Activated naive CD8-positive, alpha-beta T cell treated with anti-CD3 and anti-CD28 coated beads for 36 hours (primary cell): ENCODE results near the gene ARHGAP25. TPM values are rescaled to one million over a fixed set of nuclear protein-coding genes. Genes with fewer than 3 reads are reported as not detected.
A peak's percentile ranks its signal among the peaks of the same experiment; 100 is the strongest.

Experiments
- DNase-seq: peaks from one replicate; pipeline ENCODE4 v3.0.0; 2021
- H3K27ac Mint-ChIP-seq: one replicate; pipeline ENCODE4 v1.8.0; 2022; ENCODE audit warnings: mild to moderate bottlenecking, moderate library complexity, mixed read lengths
- H3K27me3 Mint-ChIP-seq: one replicate; pipeline ENCODE4 v1.8.0; 2022; ENCODE audit warnings: mild to moderate bottlenecking, mixed read lengths
- H3K36me3 Mint-ChIP-seq: one replicate; pipeline ENCODE4 v1.8.0; 2021; ENCODE audit warnings: mild to moderate bottlenecking, mixed read lengths
- H3K4me1 Mint-ChIP-seq: one replicate; pipeline ENCODE4 v1.8.0; 2021; ENCODE audit warnings: mixed read lengths
- H3K4me3 Mint-ChIP-seq: one replicate; pipeline ENCODE4 v1.8.0; 2022; ENCODE audit warnings: mild to moderate bottlenecking, moderate library complexity, mixed read lengths
- H3K9me3 Mint-ChIP-seq: one replicate; pipeline ENCODE4 v1.8.0; 2022; ENCODE audit warnings: mixed read lengths
- total RNA-seq, 2 experiments: library from RNA; stranded (reverse); gene quantifications; one replicate each; pipeline ENCODE4 v1.2.3, GENCODE V29; 2021

ARHGAP25 gene
- total RNA-seq, 2 experiments from 2014 or later, result 47.4 to 51.0 TPM

DNA sequence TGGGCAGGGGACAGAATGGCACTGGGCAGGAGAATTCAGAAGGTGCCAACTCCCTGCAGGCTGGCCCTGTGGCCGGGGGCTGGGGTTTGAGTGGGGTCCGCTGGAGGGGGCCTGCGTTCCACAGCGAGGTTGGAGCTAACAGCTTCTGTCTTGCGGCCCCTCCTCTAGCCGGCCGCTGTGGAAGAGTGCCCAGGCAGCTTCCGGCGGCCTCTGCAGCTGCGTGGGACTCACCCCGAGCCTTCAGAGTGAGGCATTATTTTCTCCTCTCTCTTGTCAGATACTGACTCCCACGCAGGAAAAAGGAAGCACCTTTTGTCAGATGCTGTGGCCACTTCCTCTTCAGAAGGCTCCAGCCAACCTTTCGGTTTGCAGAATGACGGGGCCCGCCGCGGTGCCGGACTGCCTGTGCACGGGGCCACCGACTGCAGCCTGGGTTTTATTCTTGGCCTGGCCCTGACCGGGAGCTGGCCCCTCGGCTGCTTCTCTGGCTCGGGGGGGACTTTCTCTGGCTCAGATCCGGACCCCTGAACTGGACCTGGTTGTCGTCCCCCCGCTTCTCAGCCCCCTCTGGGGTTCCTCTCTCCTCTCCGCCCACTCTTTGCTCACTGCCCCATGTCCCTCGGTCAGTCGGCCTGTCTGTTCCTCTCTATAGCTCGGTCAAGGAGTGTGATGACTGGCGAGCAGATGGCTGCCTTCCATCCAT, 40.1 kb downstream of the ARHGAP25 start:
- H3K4me1 Mint-ChIP-seq, result peaks cover 85% of the 10 kb centered on the region
- H3K9me3 Mint-ChIP-seq, result no peaks in the 10 kb centered on the region
- DNase-seq, result peak; percentile 77
- H3K36me3 Mint-ChIP-seq, result peaks cover 43% of the 10 kb centered on the region
- H3K4me3 Mint-ChIP-seq, result peak overlapping the region; percentile 86
- H3K27me3 Mint-ChIP-seq, result no peaks in the 10 kb centered on the region
- H3K27ac Mint-ChIP-seq, result peak overlapping the region; percentile 90

DNA sequence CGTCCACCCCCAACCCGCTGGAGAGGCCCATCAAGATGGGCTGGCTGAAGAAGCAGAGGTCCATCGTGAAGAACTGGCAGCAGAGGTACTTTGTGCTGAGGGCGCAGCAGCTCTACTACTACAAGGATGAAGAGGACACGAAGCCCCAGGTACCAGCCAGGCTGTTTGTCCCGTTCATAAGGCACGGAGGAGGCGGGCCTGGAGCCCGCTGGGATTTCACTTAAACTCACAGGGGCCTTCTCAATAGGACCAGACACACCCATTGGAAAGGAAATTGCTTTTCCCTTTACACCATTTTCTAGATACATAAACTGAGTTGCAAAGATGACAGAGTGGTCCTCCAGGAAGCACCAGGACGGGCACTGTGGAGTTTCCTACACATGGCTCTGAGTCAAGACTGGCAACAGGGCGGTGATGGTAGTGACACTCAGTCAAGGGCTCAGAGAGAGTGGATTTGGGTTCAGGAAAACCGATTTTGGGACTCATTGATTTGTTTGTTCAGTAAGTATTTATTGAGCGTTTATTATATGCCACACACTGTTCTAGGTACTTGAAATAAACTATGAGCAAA, 40.7 kb downstream of the ARHGAP25 start:
- no peaks in the 10 kb centered on the region for H3K27me3 Mint-ChIP-seq
- H3K36me3 Mint-ChIP-seq, result peaks cover 45% of the 10 kb centered on the region
- peaks cover 81% of the 10 kb centered on the region for H3K4me1 Mint-ChIP-seq

DNA sequence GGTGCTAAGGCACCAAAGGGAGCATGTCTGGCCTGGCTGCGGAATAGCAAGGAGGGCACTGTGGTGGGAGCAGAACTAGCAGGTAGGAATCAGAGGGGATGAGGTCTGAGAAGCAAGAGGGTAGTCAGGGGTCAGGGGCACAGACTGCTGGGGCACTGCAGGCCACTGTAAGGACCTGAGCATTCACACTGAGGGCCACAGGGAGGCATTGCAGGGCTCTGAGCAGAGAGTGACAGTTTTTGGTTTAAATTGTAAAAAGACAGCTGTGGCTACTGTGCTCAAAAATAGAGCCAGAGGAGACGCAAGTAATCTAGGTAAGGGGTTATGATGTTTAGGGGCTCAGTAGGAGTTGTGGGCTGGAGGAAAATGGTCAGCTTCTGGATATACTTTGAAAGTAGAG, 41.5 kb downstream of the ARHGAP25 start:
- H3K36me3 Mint-ChIP-seq, result peaks cover 51% of the 10 kb centered on the region
- H3K27me3 Mint-ChIP-seq, result no peaks in the 10 kb centered on the region
- H3K27ac Mint-ChIP-seq, result peak overlapping the region; percentile 90
- H3K4me3 Mint-ChIP-seq, result peak overlapping the region; percentile 86
- peaks cover 82% of the 10 kb centered on the region for H3K4me1 Mint-ChIP-seq
- no peak for DNase-seq
- H3K9me3 Mint-ChIP-seq, result no peaks in the 10 kb centered on the region

More for the DNA sequence above, 40.7 kb downstream of the ARHGAP25 start:
- peak overlapping the region; percentile 90 for H3K27ac Mint-ChIP-seq
- peak overlapping the region; percentile 86 for H3K4me3 Mint-ChIP-seq
- no peak for DNase-seq
- H3K9me3 Mint-ChIP-seq, result no peaks in the 10 kb centered on the region

DNA sequence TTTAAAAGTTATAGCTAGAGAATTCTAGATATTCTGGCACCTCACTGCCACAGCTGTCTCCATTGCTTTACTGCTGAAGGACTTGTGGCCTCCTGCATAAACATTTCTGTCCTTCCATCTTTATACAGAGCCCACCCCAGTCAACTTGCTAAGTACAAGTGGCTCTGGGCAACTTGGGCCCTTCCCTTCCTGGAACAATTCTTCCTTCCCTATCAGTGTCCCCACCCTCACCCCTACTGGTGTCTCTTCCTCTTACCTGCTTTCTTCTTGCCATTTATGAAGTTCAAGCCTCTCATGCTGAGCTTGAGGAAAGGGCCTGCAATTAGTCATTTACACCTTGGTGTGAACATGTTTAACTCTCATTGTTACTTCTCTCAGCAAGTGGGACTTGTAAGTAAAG, 45.0 kb downstream of the ARHGAP25 start:
- no peaks in the 10 kb centered on the region for H3K9me3 Mint-ChIP-seq
- no peak for DNase-seq
- peaks cover 57% of the 10 kb centered on the region for H3K36me3 Mint-ChIP-seq
- H3K27me3 Mint-ChIP-seq, result no peaks in the 10 kb centered on the region
- peak overlapping the region; percentile 70 for H3K27ac Mint-ChIP-seq
- peak overlapping the region; percentile 38 for H3K4me3 Mint-ChIP-seq
- peaks cover 66% of the 10 kb centered on the region for H3K4me1 Mint-ChIP-seq

DNA sequence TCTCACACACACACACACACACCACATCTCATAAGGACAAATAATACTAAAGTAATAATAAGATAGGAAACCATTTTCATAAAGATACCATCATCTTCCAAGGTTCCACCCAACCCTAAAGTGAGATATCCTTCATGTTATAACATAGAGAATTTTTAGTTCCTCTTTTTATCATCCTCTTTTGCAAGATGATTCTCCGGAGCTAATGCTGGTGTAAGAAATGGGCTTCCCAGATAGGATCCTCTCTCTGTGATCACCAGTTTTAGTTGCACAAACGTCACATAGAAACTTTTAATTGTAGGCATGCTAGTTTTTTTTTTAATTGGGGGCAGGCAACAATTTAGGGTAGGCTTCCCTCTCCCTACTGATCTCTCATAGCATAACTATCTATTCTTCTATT, 49.6 kb downstream of the ARHGAP25 start:
- peak overlapping the region; percentile 5 for H3K27ac Mint-ChIP-seq
- peaks cover 38% of the 10 kb centered on the region for H3K4me1 Mint-ChIP-seq
- peaks cover 29% of the 10 kb centered on the region for H3K36me3 Mint-ChIP-seq
- H3K27me3 Mint-ChIP-seq, result no peaks in the 10 kb centered on the region
- no peak overlapping the region for H3K4me3 Mint-ChIP-seq
- DNase-seq, result no peak
- H3K9me3 Mint-ChIP-seq, result no peaks in the 10 kb centered on the region

DNA sequence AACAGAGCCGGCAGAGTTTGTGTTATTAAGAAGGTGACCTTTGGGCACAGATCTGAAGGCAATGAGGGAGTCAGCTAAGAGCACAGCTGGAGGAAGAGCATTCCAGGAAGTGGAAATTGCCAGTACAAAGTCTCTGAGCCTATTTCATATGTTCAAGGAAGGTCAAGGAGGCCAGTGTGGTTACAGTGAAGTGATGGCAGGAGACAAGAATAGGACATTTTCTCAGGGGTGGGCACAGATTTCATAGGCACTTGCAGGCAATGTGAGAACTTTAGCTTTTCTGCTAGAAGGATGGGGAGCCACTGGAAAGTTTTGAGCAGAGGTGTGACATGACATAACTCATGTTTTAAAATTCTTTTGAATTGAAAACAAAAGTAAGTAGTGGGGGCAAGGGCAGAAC, 50.3 kb downstream of the ARHGAP25 start:
- no peaks in the 10 kb centered on the region for H3K27me3 Mint-ChIP-seq
- H3K9me3 Mint-ChIP-seq, result no peaks in the 10 kb centered on the region
- H3K4me1 Mint-ChIP-seq, result peaks cover 39% of the 10 kb centered on the region
- H3K4me3 Mint-ChIP-seq, result no peak overlapping the region
- H3K27ac Mint-ChIP-seq, result no peak overlapping the region
- no peak for DNase-seq
- peaks cover 30% of the 10 kb centered on the region for H3K36me3 Mint-ChIP-seq

DNA sequence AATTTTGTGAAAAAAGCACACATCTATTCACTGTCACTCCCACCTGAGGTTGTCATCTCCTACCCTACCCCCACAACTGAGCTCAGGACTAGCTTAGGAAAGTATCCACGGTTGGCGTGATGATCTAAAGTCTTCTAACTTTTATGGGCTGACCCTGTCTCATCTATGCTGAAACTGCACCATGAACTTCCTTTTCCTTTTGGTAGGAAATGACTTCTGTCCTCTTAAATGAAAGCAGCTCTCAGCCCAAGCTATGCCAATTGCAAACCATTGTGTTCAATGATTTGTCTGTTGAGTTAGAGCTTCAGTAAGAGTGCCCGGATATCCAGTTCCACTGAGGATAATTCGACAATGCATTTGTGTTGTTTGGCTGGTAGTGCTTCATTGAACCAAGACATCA, 52.7 kb downstream of the ARHGAP25 start:
- no peak for DNase-seq
- Mint-ChIP-seq H3K9me3 (no peaks in the 10 kb centered on the region), H3K4me3 (no peak overlapping the region), H3K36me3 (peaks cover 29% of the 10 kb centered on the region), H3K27ac (peak overlapping the region; percentile 38), H3K27me3 (no peaks in the 10 kb centered on the region), H3K4me1 (peaks cover 36% of the 10 kb centered on the region)

DNA sequence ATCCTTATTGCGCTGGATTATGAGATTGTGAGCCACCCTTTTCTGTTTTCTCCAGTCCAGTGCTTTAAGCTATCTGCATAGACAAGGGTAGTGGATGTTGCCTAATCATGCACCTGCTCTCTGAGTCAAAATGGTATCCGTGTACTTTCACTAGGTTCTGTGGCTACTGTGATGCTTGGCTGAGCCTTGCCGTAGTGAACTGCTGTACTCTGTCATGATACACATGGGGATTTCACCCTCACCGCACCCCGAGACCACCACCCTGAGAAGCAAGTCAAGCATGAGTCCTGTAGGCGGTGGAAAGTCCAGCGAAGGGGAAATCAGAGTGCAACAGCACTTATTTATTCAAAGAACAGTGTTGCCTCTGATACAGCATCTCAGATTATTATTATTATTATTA, 55.0 kb downstream of the ARHGAP25 start:
- H3K27me3 Mint-ChIP-seq, result no peaks in the 10 kb centered on the region
- no peaks in the 10 kb centered on the region for H3K9me3 Mint-ChIP-seq
- no peak overlapping the region for H3K4me3 Mint-ChIP-seq
- H3K4me1 Mint-ChIP-seq, result peaks cover 46% of the 10 kb centered on the region
- peak; percentile 38 for DNase-seq
- peak overlapping the region; percentile 53 for H3K27ac Mint-ChIP-seq
- H3K36me3 Mint-ChIP-seq, result peaks cover 49% of the 10 kb centered on the region

DNA sequence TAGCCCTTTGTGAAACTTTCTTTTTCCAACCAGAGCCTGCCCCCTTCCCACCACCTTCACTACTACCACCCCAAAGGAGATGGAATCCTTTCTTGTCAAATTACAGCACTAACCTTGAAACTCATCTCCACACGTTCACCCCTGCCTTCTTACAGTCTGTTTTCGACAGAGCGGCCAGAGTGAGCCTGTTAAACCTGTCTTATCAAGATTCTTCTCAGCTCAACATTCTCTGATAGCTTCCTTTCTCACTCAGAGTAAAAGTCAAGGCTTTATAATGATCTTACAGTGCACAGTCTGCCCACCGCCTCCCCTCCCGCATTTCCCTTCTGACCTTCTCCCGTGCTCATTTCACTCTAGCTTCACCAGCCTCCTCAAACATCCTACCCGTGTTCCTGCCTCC, 56.0 kb downstream of the ARHGAP25 start:
- no peaks in the 10 kb centered on the region for H3K9me3 Mint-ChIP-seq
- H3K27ac Mint-ChIP-seq, result peak overlapping the region; percentile 73
- no peaks in the 10 kb centered on the region for H3K27me3 Mint-ChIP-seq
- H3K36me3 Mint-ChIP-seq, result peaks cover 56% of the 10 kb centered on the region
- H3K4me1 Mint-ChIP-seq, result peaks cover 55% of the 10 kb centered on the region
- no peak for DNase-seq
- H3K4me3 Mint-ChIP-seq, result no peak overlapping the region

DNA sequence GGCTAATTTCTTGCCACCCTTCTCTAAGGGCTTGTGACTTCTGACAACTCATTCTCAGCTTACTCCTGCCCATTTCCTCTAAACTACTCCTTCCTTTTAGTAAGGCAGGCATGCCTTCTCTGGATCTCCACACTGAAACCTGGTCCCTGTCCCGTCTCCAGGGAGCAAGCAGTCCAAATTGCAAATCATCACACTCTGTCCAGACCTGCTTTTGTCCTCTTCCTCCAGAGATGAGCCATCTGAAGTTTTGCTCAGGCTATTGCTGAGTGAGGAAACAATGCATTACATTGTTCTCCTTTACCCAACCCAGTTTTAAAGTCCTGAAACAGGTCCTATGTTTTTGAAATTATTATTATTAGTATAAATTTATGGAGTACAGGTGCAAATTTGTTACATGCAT, 57.3 kb downstream of the ARHGAP25 start:
- H3K27ac Mint-ChIP-seq, result peak overlapping the region; percentile 70
- H3K4me1 Mint-ChIP-seq, result peaks cover 67% of the 10 kb centered on the region
- no peak for DNase-seq
- H3K27me3 Mint-ChIP-seq, result no peaks in the 10 kb centered on the region
- no peak overlapping the region for H3K4me3 Mint-ChIP-seq
- H3K36me3 Mint-ChIP-seq, result peaks cover 68% of the 10 kb centered on the region
- H3K9me3 Mint-ChIP-seq, result no peaks in the 10 kb centered on the region

DNA sequence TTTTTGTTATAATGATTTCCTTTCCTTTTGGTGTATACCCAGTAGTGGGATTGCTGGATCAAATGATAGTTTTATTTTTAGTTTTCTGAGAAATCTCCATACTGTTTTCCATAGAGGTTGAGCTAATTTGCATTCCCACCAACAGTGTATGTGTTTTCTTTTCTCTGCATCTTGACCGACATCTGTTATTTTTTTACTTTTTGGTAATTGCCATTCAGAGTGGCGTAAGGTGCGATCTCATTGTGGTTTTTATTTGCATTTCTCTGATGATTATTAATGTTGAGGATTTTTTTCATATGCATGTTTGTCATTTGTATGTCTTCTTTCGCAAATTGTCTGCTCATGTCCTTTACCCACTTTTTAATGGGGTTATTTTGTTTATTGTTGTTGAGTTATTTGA, 58.1 kb downstream of the ARHGAP25 start:
- no peaks in the 10 kb centered on the region for H3K27me3 Mint-ChIP-seq
- H3K27ac Mint-ChIP-seq, result peak overlapping the region; percentile 43
- DNase-seq, result no peak
- peaks cover 64% of the 10 kb centered on the region for H3K4me1 Mint-ChIP-seq
- no peak overlapping the region for H3K4me3 Mint-ChIP-seq
- H3K9me3 Mint-ChIP-seq, result no peaks in the 10 kb centered on the region
- peaks cover 72% of the 10 kb centered on the region for H3K36me3 Mint-ChIP-seq

DNA sequence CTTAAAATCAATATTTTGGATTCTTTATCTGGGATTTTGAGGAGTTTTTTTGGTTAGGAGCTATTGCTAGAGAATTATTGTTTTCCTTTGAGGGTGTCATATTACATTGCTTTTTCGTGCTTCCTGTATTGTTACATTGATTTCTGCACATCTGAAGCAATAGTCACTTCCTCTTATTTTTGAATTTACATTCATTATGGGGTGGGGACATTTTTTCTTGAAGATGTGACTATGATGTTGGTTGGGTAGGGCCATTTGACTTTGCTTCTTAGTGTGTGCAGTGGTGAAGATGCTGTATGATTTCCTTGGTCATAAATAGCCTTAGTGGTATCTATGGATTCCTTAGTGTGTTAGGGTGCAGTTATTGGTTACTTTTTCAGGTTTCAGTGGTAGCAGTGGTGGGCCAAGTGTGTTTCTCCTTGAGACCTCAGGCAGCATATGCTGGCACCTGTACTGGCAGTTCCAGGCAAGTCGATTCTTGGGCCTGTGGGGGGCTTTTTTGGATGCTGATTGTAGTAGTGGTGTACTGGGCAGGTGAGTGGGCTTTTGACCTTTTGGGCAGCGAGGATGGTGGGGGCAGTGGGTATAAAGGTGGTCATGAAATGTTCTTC, 61.8 kb downstream of the ARHGAP25 start:
- H3K9me3 Mint-ChIP-seq, result no peaks in the 10 kb centered on the region
- H3K27ac Mint-ChIP-seq, result peak overlapping the region; percentile 77
- peaks cover 75% of the 10 kb centered on the region for H3K36me3 Mint-ChIP-seq
- H3K4me3 Mint-ChIP-seq, result peak overlapping the region; percentile 1
- no peaks in the 10 kb centered on the region for H3K27me3 Mint-ChIP-seq
- no peak for DNase-seq
- H3K4me1 Mint-ChIP-seq, result peaks cover 53% of the 10 kb centered on the region

DNA sequence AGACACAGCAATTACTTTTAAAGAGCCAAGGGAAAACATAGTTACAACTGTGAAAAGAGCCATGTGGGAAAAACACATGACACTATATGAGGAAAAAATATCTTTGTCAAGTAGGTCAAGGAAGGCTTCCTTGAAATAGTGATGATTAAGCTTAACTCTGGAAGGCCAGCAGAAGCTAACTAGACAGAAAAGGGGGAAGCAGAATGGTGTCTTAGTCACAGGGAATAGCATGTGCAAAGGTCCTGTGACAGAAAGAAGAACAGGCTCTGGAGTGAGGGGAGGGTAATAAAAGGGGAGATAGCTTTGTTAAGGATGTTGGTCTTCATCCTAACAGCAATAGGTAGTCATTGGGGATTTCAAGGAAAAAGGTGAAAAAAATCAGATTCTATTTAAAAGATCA, 64.0 kb downstream of the ARHGAP25 start:
- Mint-ChIP-seq H3K27ac (no peak overlapping the region), H3K36me3 (peaks cover 60% of the 10 kb centered on the region), H3K9me3 (no peaks in the 10 kb centered on the region), H3K4me3 (no peak overlapping the region), H3K27me3 (no peaks in the 10 kb centered on the region), H3K4me1 (peaks cover 41% of the 10 kb centered on the region)
- DNase-seq, result no peak

DNA sequence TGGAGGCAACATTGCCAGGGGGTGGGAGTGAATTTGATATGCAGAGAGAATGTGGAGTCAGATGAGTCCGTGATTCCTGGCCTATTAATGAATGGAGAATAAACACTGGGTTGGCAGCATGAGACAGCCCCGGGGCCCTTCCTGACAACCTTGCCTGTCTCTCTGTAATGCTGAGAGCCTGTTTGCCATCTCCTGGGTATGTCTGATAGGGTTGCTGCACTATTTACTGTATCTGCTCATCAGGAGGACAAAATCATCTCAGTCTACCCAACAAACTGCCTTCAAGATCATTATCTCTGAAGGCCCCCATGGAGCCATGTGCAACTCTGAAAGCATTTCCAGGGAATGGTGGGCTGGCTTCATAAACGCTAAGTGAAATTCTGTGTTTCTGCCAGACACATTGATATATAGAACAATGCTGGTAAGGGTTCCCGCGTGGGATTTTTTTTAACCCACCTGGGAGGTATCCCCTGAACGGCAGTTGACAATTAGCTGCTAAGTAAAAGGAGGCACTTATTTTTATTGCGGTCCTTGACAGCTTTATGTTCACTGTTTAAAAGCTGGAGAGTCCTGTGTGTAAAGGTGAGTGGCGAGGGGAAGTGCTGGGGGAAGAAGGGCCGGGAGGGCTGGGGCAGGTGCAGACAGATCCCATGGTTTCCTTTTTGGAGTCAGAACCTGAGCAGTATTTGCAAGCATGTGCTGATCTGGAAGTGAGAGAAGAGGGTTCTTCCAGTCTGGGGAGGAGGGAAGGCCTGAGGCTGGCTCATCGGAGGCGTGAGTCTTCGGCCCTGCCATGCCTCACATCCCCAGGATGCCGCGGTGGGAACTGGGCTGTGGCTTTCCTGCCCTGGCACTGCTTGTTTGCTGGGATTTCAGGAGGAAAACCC, 64.8 kb downstream of the ARHGAP25 start:
- Mint-ChIP-seq H3K4me1 (peaks cover 34% of the 10 kb centered on the region), H3K9me3 (no peaks in the 10 kb centered on the region), H3K27me3 (no peaks in the 10 kb centered on the region), H3K4me3 (no peak overlapping the region), H3K27ac (no peak overlapping the region), H3K36me3 (peaks cover 52% of the 10 kb centered on the region)
- DNase-seq, result no peak

DNA sequence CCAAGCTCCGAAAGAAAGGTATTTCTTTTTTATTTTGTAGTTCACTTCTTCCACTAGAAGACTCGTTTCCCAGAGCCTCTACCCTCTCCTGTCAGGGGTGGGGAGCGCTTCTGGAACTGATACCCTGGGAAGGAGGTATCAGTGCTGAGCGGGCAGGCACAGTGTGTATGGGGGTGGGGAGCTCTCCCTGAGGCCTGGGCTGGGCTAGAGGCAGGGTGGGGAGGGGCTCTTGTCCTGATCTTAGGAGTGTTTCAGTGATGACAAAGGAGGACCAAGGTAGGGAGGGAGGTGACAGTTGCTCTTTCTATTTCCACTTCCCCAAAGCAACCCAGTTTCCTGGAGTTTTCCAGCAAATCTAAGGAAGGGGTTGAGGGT, 65.4 kb downstream of the ARHGAP25 start:
- peaks cover 28% of the 10 kb centered on the region for H3K4me1 Mint-ChIP-seq
- H3K9me3 Mint-ChIP-seq, result no peaks in the 10 kb centered on the region
- no peak overlapping the region for H3K4me3 Mint-ChIP-seq

More for the DNA sequence above, 65.4 kb downstream of the ARHGAP25 start:
- Mint-ChIP-seq H3K36me3 (peaks cover 49% of the 10 kb centered on the region), H3K27me3 (no peaks in the 10 kb centered on the region), H3K27ac (no peak overlapping the region)
- no peak for DNase-seq
